ENCODE results near the gene DIP2C.
"Not testable (repeated sequence)": the region's sequence is repeated elsewhere in the genome, so short reads cannot be mapped to it uniquely, and the experiment has no call there.

The DIP2C gene

GRCh38 chr10:547591-548081, 141.8 kb downstream of the DIP2C start:
- no peak for DNase-seq

GRCh38 chr10:546971-547590, 142.4 kb downstream of the DIP2C start:
- no peak for DNase-seq

- DNase-seq, result no peak
These were observed 143.0 kb downstream of the DIP2C start for GRCh38 chr10:546451-546850.

GRCh38 chr10:543862-544822, 145.3 kb downstream of the DIP2C start:
- no peak for DNase-seq

GRCh38 chr10:543131-543530, 146.3 kb downstream of the DIP2C start:
- no peak for DNase-seq

- DNase-seq, result no peak
These were observed 147.6 kb downstream of the DIP2C start for GRCh38 chr10:541750-542371.

GRCh38 chr10:541041-541440, 148.4 kb downstream of the DIP2C start:
- DNase-seq, result no peak

- DNase-seq, result no peak
These were observed 150.6 kb downstream of the DIP2C start for GRCh38 chr10:538895-539294.

GRCh38 chr10:536935-537334, 152.5 kb downstream of the DIP2C start:
- DNase-seq, result no peak

GRCh38 chr10:536371-536925, 153.0 kb downstream of the DIP2C start:
- DNase-seq, result no peak

- DNase-seq, result no peak
These were observed 153.5 kb downstream of the DIP2C start for GRCh38 chr10:535952-536351.

GRCh38 chr10:535051-535450, 154.4 kb downstream of the DIP2C start:
- DNase-seq, result no peak

GRCh38 chr10:534047-534566, 155.4 kb downstream of the DIP2C start:
- DNase-seq, result no peak

- DNase-seq, result no peak
These were observed 155.9 kb downstream of the DIP2C start for GRCh38 chr10:533611-534010.

GRCh38 chr10:533186-533585, 156.3 kb downstream of the DIP2C start:
- DNase-seq, result no peak

GRCh38 chr10:532331-532730, 157.1 kb downstream of the DIP2C start:
- DNase-seq, result not testable (repeated sequence)

- DNase-seq, result no peak
These were observed 157.9 kb downstream of the DIP2C start for GRCh38 chr10:531541-531940.

GRCh38 chr10:530717-531116, 158.8 kb downstream of the DIP2C start:
- DNase-seq, result no peak

GRCh38 chr10:529468-530230, 159.8 kb downstream of the DIP2C start:
- no peak for DNase-seq

- no peak for DNase-seq
These were observed 161.0 kb downstream of the DIP2C start for GRCh38 chr10:528173-529165.

GRCh38 chr10:527416-527815, 162.1 kb downstream of the DIP2C start:
- no peak for DNase-seq

Measured in activated CD8-positive, alpha-beta memory T cell treated with anti-CD3 and anti-CD28 coated beads, Interleukin-2, amount 50 U/mL, for 48 hours (primary cell).